GM21529 (cell line): ENCODE measurements around the gene SHH.

ENCODE experiments used
- ATAC-seq: cut with Tn5 transposase; IDR thresholded peaks from one replicate; pipeline ENCODE4 v1.9.1; 2021; ENCODE audit not compliant: unreplicated experiment

The SHH gene

DNA sequence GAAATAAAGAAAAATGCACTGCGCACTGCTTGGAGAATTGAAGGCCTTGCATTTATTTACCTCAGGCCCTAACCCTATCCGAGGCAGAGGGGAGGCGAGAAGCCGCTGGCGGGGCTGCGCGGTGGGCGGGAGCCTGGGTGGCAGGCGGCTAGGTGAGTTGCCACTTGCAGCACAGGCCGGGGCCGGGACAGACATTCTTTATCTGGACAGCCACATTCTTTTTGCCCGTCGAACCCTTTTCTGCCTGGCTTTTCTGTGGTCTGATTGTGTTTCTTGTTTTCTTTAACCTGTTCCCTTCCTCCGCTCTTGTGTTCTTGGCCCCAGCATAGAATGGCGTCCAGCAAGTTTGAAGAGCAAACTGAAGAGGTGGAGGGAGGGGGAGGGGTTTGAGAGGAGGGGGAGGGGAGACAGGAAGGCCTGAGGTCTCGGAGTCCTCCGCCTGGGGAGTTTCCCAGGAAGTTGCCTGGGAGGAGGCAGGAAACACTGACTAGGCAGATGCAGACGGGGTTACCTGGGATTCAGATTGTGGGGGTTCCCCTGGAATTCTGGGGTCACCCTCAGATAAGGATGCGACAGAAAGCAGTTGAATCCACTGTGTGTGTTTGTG lies 5.1 kb downstream of the SHH start:
- no peak for ATAC-seq

DNA sequence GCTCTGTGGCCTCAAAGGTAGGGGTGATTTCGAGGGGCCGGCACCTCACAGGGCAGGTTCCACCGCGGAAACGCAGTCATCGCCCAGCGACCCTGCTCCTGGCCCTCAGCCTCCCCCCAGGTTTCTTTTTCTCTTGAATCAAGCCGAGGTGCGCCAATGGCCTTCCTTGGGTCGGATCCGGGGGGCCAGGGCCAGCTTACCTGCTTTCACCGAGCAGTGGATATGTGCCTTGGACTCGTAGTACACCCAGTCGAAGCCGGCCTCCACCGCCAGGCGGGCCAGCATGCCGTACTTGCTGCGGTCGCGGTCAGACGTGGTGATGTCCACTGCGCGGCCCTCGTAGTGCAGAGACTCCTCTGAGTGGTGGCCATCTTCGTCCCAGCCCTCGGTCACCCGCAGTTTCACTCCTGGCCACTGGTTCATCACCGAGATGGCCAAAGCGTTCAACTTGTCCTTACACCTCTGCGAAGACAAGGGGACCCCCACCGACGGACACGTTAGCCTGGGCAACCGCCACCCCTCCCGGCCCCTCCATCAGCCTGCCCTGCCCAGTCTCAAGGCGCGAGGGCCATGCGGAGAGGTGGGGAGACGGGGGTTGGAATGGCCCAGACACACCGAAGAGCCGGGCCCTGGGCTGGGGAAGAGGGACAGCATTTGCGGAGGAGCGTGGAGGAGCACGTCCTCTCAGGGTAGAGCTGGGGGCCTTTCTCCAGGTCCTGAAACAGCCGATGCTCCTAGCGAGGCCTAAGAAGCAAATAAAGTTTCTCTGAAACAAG lies 6.0 kb downstream of the SHH start:
- no peak for ATAC-seq

DNA sequence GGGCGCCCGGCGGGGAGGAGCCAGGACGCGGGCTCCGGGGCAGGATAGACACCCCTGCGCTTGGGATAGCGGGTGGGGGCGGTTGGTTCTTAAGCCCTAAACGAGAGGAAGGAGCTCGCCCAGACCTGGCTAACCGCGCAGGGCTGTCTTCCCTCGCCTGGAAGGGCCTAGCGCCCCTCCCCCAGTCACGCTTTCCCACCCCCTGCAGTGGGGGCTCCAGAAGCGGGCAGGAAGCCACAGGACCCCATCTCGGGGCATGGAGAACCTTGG lies 6.5 kb downstream of the SHH start:
- ATAC-seq, result no peak

DNA sequence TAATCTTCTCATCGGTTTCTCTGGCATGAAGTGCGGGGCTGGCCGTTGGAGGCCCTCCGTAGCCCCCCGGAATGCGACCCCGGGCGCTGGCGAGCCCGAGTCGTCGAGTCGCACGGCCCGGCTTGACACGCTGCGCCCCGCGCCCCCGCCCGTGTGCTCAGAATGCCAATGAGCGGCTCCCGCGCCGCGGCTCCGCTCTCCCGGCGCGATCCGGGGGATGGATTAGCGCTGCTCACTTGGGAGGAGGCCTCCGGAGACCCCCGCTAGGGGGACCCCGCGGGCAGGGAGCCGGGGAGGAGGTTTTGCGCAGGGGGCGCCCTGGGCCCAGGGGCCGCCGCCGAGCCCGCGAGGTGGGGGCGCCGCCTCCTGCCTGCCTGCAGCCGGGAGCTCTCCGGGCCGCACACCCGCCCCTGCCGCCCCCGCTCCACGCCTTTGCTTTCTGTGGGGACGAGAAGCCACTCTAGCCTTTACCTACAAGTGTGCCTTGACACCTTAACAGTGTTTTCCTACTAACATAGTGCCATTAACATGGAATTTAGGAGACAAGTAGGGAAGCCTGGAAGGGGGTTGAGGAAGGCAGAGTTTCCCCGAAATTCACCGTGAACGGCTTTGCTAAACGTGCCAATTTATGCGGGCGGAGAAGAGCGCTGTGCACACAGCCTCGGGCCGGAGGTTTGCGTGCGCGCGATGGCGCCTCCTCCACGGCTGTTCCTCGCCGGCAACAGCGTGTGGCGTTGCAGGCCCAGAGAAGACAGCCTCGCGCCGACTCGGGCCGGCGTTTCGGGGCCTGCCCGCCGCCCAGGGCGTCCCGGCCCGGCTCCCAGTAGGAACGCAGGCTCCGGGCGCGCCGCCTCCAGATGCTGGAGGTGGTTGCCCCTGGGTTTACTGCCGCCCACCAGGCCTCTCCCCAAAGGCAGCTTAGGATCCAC lies 7.1 kb downstream of the SHH start:
- no peak for ATAC-seq

DNA sequence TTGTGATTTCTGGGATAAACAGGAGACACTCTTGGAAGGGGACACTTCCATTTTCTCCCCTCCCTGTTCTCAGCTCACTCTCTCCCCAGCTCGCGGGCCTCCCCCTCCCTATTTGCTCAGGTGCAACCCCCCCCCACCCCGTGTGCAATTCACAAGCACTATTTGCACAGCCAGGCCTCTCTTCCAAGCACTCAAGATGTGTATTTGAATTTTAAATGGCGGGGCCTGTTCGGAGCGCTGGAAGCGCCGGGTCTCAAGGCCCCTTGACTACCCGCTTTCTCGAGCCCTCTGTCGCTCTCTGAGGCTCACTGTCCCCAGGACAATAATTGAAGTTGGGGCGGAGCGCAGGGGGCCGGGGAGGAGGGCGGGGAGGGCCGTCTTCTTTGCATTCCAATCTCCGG lies 7.8 kb downstream of the SHH start:
- ATAC-seq, result no peak

DNA sequence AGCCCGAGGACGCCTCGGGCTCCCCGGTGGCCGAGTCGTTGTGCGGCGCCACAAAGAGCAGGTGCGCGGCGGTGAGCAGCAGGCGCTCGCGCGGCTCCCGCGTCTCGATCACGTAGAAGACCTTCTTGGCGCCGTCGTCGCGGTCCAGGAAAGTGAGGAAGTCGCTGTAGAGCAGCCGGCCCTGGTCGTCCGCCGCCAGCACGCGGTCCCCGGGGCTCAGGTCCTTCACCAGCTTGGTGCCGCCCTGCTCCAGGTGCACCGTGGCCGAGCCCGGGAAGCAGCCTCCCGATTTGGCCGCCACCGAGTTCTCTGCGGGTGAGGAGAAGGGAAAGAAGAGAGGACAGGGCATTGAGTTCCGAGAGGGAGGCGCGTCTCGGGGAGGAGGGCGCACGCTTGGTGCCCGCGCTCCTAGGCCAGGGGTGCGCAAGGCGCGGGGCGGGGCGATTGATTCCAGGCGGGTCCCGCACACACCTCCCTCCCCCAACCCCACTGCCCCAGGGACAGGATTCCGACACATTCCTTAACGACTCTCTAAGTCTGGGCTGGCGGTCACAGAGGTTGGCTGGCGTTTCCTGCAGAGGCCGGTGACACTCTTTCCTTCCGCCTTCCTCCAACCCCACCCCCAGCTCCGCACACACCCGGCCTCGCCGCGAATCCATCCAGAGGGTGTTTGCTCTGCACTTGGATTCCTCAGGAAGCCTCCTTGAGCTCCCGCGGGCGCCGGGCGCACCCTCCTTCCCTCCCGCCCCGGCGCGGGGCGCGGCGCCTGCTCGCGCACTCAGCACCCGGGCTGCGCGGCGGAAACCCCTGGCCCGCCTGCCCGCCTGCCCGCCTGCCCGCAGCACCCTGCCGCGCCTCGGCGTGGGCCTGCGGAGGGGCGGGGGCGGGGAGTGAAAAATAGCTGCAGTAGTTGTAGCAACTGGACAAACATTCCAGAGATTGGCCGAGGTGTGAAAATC lies 8.6 kb downstream of the SHH start:
- no peak for ATAC-seq

DNA sequence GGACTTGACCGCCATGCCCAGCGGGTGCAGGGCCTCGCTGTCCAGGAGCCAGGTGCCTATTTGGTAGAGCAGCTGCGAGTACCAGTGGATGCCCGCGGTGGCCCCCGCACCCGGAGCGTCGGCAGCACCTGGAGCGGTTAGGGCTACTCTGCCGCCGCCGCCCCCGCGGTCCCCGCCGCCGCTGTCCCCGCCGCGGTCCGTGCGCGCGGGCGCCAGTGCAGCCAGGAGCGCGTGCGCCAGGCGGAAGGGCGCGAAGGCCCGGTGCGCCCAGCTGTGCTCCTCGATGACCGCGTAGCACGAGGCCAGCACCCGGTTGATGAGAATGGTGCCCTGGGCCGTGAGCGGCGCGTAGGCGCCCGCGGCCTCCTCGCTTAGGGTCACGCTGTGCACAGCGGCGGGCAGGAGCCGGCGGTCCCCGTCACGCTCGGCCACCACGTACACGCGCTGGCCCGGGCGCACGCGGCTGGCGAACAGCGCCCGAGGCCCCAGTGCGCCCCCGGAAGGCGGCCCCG lies 9.3 kb downstream of the SHH start:
- no peak for ATAC-seq

DNA sequence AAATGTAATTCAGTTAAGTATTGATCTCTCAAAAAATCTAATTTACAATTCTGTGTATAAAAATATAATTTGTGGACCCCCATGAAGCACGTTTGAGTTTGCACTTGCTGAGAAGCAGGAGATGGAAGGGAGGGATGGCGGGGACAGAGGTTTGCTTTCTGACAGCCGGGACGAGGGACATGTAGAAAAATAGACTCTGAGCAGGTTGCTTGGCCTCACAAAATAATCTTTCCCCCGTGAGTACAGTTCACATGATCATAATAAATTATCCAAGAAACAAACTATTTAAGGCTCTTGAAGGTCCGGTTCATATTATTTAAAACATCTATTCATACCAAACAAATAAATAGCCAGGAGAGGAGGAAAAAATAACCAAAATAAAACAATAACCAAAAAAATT lies 10.0 kb downstream of the SHH start:
- no peak for ATAC-seq

DNA sequence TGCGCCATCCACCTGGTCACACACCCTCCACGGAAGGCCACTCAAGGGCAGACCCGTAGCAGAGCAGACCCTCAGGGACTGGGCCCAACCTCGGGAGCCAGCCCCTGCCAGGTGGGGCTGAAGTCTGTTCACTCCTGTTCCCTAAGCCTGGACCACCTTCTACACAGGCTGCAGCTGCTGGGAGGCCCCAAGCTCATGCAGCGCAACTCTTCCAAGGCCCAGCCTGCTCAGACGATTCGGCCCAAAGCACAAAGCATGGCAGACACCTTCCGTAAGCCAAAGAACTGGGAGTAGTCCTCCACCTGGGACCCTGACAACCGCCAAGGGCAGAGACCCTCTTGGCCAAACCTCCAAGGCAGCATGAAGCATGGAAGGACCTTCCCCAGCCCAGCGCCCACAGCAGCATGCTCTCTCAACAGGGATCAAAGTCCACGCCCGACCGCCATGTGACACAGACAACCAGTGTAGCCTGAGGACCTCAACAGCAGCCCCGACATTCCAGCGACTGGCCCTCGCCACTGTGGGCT lies 11.5 kb downstream of the SHH start:
- no peak for ATAC-seq

DNA sequence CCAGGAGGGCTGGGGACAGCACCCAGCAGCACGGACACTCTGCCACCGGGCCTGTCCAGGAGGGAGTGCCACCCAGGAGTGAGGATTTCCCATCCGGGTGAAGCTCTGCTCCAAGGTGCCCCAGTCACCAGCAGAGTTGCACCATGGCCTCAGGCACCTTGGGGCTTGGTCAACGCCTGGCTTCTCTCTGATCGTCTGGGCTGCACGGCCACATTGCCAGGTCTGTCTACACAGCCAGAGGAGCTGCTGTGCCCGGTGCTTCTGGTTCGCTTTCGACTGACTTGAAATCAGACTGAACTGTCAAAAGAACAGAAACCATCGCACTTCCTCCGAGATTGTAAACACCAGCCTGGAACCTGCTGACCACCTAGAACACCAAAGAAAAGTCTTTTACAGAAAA lies 12.0 kb downstream of the SHH start:
- no peak for ATAC-seq

DNA sequence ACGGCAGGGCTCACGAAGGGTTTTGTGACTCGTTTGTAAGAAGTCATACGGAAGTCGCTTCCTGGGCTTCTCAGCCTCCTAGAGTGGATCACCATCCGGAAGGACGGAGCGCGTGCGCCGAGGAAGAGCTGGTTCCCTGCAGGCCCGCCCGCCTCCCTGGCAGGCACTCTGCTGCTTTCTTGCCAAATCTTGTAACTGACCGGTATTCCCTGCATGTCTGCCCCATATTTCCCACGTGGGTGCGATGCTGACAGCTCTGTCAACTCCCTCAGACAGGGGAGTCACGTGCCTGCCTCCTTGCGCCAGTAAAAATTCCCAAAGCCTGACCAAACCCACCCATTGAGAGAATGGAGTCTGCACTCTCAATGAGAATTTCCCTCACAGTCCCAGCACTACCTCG lies 12.7 kb downstream of the SHH start:
- ATAC-seq, result no peak

DNA sequence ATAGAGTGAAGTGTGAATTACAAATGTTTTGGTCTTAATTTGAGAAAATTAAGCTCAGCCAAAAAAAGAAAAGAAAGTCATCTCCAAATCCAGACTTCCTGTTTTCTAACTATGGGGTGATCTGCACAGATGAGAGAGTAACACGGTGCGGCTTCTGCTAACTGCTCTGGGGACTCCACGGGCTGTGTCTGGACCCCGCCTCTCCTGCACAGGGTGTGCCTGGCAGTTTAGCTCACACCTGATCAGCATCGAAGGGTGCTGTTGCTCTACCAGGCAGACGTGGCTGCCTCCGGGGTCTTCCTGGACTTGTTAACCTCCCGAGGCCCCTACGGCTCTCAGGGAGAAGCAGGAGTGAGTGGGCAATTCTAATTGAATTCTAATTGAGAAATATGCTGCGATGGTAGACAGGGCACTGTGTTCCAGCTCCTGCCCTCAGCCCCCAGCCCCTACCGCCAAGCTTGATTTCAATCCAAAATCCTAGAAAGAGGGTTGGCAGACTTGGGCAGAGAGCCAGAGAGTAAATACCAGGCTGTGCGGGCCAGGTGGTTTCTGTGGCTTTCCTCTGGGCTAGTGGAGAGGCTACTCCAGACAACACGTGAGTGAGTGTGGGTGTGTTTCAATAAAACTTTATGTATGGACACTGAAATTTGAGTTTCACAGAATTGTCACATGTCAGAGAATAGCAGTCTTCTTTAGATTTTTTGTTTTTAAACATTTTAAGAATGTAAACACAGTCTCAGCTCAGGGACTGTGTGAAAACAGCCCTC lies 13.4 kb downstream of the SHH start:
- ATAC-seq, result no peak

DNA sequence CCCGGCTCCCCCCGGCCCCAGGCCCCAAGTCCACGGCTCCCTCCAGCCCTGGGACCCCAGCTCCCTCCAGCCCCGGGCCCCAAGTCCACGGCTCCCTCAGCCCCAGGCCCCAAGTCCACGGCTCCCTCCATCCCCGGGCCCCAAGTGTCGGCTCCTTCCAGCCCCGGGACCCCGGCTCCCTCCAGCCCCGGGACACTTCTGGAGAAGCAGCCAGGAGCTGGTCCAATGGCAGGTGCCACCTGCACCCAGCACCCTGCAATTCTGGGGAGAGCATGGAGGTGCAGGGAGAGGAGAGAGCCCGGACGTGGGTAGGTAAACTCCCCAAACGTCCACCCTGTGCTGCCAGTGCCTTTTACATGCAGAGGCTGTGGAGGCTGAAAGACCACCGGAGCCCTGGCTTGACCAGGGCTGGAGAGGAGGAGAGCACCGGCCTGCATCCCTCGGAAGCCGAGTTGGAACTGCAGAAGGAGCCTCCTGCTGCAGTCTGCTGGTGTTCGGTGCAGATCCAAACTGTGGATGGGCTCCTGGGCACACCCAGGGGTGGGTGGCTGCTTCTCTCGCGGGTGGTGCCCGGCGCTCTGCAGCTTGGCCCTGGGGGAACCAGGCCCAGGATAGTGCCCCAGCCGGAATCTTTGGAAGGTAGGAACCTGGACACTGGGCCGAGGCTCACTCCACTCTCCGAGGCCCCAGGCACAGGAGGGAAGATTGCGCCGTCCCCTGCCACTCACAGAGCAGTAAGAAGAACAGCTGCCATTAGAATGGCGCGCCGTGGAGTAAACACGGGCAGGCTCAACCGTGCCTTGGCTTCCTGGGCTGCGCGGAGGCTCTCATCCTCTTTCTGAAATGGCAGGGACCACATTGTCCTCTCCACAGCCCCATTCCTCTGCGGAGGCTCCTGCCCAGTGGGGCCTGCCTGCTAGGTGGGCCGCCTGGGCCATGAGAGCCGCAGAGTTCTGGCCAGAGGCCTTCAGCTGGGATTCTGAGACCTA lies 14.7 kb downstream of the SHH start:
- no peak for ATAC-seq

DNA sequence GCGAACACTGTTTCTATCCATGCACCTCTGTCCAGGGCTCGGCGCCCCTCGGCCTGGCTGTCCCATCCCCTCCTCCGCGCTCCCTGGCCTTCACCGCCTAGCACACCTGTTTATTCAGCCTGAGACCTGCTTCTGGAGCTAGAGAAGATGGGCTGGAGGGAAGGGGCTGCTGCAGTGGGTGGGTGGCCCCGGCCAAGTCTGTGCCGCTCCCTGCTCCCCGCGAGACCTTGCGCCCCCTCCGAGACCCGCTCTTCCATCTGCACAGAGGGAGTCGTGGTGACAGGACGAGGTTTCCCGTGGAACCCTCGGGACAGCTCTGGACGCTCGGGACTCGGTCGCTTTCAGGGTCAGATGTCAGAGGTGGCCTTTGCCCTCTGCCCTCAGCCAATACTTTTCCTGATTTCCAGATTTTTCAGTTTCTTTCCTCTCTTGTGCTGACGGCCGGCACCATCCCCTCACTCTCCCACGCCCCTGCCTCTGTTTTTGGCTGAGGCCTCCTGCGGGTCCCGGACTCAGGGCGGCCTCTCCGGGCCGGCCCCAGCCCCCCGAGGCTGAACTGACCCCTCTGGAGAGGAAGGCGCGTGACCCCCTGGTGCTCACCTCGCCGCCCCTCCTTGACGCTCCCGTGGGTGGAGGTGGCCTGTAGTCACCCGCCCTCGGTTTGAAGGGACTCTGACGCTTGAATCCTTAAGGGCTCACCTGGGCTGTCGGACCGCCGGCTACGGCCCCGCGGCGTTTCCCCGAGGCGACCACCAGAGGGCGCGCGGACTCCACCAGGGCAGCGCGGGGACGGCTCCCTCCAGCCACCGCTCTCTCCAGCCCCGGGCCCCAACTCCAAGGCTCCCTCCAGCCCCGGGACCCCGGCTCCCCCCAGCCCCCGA lies 15.6 kb downstream of the SHH start:
- ATAC-seq, result peak; percentile 79

DNA sequence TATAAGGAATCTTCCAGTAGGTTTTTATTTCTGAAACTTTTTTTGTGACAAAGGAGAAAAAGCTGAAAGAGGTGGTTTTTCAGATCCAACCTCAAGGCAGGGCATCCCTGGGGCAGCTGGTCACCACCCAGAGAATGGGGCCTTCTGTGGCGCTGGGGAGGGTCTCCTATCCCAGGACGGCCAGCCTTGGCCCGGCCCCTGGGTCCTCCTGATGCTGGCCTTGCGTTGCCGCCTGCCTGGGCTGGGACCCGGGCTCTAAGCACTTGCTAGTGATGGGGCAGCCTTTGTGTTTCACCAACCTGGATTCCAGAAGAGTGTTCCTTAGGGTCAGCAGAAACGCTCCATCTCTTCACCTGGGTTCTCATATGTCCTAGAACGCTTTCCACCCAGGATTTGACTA lies 16.3 kb downstream of the SHH start:
- ATAC-seq, result no peak

DNA sequence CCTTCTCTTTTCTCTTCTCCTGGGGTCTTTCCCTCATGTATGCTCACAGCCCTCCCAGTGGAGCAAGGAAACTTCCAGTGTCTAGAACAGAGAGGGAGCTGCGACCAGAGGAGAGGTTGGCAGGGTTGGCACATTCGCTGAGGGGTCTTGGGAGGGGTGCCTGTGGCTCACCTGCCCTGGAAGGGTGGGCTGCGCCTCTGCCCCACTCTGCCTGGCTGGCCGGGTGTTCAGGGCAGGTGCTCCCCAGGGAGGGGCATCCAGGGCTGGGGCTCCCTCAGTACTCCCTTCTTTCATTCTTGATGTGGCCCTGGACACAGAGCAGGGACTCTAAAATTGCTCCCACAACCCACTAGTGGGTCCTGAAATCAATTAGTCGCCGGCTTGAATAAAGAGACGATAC lies 16.9 kb downstream of the SHH start:
- no peak for ATAC-seq

DNA sequence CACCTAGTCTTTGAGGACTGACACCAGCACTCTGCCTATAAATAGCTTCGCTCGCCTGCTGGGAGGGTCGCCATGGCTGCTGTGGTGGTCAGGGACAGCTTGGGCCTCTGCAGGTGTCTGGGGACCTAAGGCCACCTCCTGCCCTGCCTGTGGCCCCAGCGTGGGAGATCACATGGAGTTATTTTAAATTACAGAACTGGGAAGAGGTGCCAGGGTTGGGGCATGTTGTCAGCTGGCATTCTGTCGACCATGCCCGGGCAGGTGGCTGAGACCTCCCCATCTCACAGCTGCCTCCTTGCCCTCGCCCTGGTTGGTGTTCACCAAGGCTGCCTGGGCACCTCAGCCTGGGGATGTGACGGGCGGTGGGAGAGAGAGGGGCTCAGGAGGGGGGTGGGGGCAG lies 18.1 kb downstream of the SHH start:
- no peak for ATAC-seq

DNA sequence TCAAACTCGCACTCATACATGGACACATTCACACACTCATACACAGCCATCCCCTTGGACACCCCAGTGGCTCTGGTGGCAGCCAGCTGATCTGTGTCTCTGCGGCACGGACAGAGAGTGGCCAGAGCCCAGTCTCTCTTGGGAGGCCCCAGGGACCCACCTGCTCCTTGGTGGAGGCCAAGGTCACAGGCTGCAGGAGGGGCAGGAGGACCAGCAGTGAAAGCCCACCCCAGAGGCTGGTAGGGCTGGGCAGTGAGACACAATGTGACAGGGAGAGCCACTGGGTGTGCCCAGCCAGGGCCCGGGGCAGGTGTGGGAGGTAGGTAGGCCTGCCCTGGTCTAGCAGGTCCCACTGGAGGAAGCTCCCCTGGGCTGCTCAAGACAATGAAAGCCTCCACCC lies 18.5 kb downstream of the SHH start:
- ATAC-seq, result no peak
